OCI-LY7 (cell line): Measurements from ENCODE around the gene SMC5. TPM values are rescaled to one million over a fixed set of nuclear protein-coding genes. Genes with fewer than 3 reads are reported as not detected.
"Not testable (repeated sequence)": the region's sequence is repeated elsewhere in the genome, so short reads cannot be mapped to it uniquely, and the experiment has no call there.

Source experiments
- BruUV-seq: library from RNA; stranded (reverse); fragments of 400-500 nt; replicated peaks from 2 replicates; lab custom pipeline; 2021; lab: Mats Ljungman, UMichigan
- CTCF ChIA-PET: fragments of 300-600 bp; sonication (Branson Sonifier 250); formaldehyde crosslinking; loops from one replicate; lab custom pipeline; 2022; ENCODE audit warnings: antibody characterized with exemption; ENCODE audit not compliant: unreplicated experiment; lab: Charles Lee
- POLR2A ChIA-PET: fragments of 300-600 bp; sonication (Branson Sonifier 250); formaldehyde crosslinking; loops from one replicate; lab custom pipeline; 2022; ENCODE audit warnings: antibody characterized with exemption; lab: Charles Lee
- DNase-seq: peaks from one replicate; pipeline ENCODE4 v3.0.0-alpha.2; 2015; ENCODE audit warnings: low spot score
- H2AFZ ChIP-seq: fragments of 200-600 bp; sonication (generic), shearing (Covaris generic); 2 replicates; pipeline ENCODE4 v1.6.1; 2014; ENCODE audit warnings: mild to moderate bottlenecking, antibody characterized with exemption, low read length, moderate library complexity
- H3K27ac ChIP-seq: fragments of 200-600 bp; sonication (generic); 2 replicates; pipeline ENCODE4 v1.5.1; 2014; ENCODE audit warnings: mixed run types, low read depth, mild to moderate bottlenecking, moderate library complexity, low read length, inconsistent platforms; ENCODE audit not compliant: poor library complexity, severe bottlenecking
- H3K36me3 ChIP-seq: fragments of 200-600 bp; sonication (generic); 2 replicates; pipeline ENCODE4 v1.6.1; 2014; ENCODE audit warnings: mild to moderate bottlenecking, antibody characterized with exemption, low read length, moderate library complexity, mixed read lengths; ENCODE audit not compliant: insufficient read depth
- H3K4me1 ChIP-seq: fragments of 200-600 bp; sonication (generic); 2 replicates; pipeline ENCODE4 v1.5.1; 2014; ENCODE audit warnings: mild to moderate bottlenecking, low read length; ENCODE audit not compliant: insufficient read depth, poor library complexity, severe bottlenecking
- H3K4me2 ChIP-seq: fragments of 200-600 bp; sonication (generic); 2 replicates; pipeline ENCODE4 v1.6.1; 2014; ENCODE audit warnings: mild to moderate bottlenecking, low read length
- H3K4me3 ChIP-seq: fragments of 200-600 bp; sonication (generic); 2 replicates; pipeline ENCODE4 v1.5.1; 2014; ENCODE audit warnings: mild to moderate bottlenecking, low read depth, low read length; ENCODE audit not compliant: poor library complexity, severe bottlenecking
- H3K79me2 ChIP-seq: fragments of 200-600 bp; sonication (generic); 2 replicates; pipeline ENCODE4 v1.6.1; 2016; ENCODE audit warnings: low read depth, mild to moderate bottlenecking, low read length, moderate library complexity, mixed read lengths; ENCODE audit not compliant: insufficient read depth
- H3K9me2 ChIP-seq: fragments of 200-600 bp; sonication (generic); 2 replicates; pipeline ENCODE4 v1.6.1; 2016; ENCODE audit warnings: mild to moderate bottlenecking, low read length, mixed read lengths; ENCODE audit not compliant: insufficient read depth
- H3K9me3 ChIP-seq: fragments of 200-600 bp; sonication (generic); 2 replicates; pipeline ENCODE4 v1.6.1; 2014; ENCODE audit warnings: mild to moderate bottlenecking, mixed run types, low read length, mixed read lengths
- H4K20me1 ChIP-seq: fragments of 200-600 bp; sonication (generic); 2 replicates; pipeline ENCODE4 v1.6.1; 2014; ENCODE audit warnings: mild to moderate bottlenecking, antibody characterized with exemption, low read length, moderate library complexity, mixed read lengths; ENCODE audit not compliant: insufficient read depth
- CTCF ChIP-seq: fragments of 200-600 bp; sonication (generic); conservative IDR thresholded peaks from 2 replicates; pipeline ENCODE4 v1.5.1; 2014; ENCODE audit warnings: mild to moderate bottlenecking, antibody characterized with exemption, low read length, moderate library complexity, mixed read lengths
- EZH2phosphoT487 ChIP-seq: fragments of 200-600 bp; sonication (generic); IDR thresholded peaks from 2 replicates; pipeline ENCODE4 v1.6.1; 2018; ENCODE audit warnings: low read depth, borderline replicate concordance, mild to moderate bottlenecking, mixed run types, antibody characterized with exemption, low read length, moderate library complexity, mixed read lengths
- intact Hi-C: fragments of 100-400 bp; cut with micrococcal nuclease; formaldehyde crosslinking; loops from one replicate; pipeline ENCODE4 v1.10.0; 2022; ENCODE audit not compliant: unreplicated experiment
- total RNA-seq, 2 experiments: library from RNA; depleted of rRNA in 1 of 2; stranded (reverse); fragments of >200 nt in 1 of 2; shearing (Covaris generic) in 1 of 2; gene quantifications; 2 replicates each; pipeline ENCODE4 v1.2.3, GENCODE V29; 2014 to 2022

SMC5 gene
- total RNA-seq, 2 experiments from 2014 or later: 38.9 to 42.0 TPM

GRCh38 chr9:70399141-70399540, 140.4 kb downstream of the SMC5 start:
- H3K9me2 ChIP-seq: no peaks in the 10 kb centered on the region
- TF ChIP-seq EZH2phosphoT487 (no peak), CTCF (no peak)
- no peak overlapping the region for H2AFZ ChIP-seq
- no peak overlapping the region for H3K4me3 ChIP-seq
- H3K4me2 ChIP-seq: no peak overlapping the region
- H3K36me3 ChIP-seq: no peaks in the 10 kb centered on the region
- no peak overlapping the region for H3K27ac ChIP-seq
- ChIA-PET CTCF (no interaction called here), POLR2A (interaction anchor here (1.1 to 1.4 kb wide), 2 partner anchors 11 to 20 kb away, joined by 3 read pairs; no protein-coding TSS in a partner anchor)
- H3K9me3 ChIP-seq: no peaks in the 10 kb centered on the region
- no peak for DNase-seq
- no TSS peak for BruUV-seq
- intact Hi-C loops: no loop called here
- H3K79me2 ChIP-seq: no peaks in the 10 kb centered on the region
- H3K4me1 ChIP-seq: peaks cover 9% of the 10 kb centered on the region
- no peaks in the 10 kb centered on the region for H4K20me1 ChIP-seq

GRCh38 chr9:70400107-70400892, 141.5 kb downstream of the SMC5 start:
- Histone ChIP-seq H3K36me3 (no peaks in the 10 kb centered on the region), H3K4me1 (peaks cover 9% of the 10 kb centered on the region), H3K79me2 (no peaks in the 10 kb centered on the region), H3K4me2 (no peak overlapping the region), H2AFZ (no peak overlapping the region), H3K9me3 (no peaks in the 10 kb centered on the region), H3K4me3 (no peak overlapping the region), H4K20me1 (no peaks in the 10 kb centered on the region), H3K9me2 (no peaks in the 10 kb centered on the region), H3K27ac (no peak overlapping the region)
- BruUV-seq: no TSS peak
- ChIA-PET CTCF (no interaction called here), POLR2A (interaction anchor here (1.4 kb wide), 1 partner anchor 10 kb away, joined by 3 read pairs; no protein-coding TSS in a partner anchor)
- TF ChIP-seq CTCF (no peak), EZH2phosphoT487 (no peak)
- no peak for DNase-seq
- intact Hi-C loops: no loop called here

GRCh38 chr9:70401241-70401640, 142.5 kb downstream of the SMC5 start:
- H3K9me3 ChIP-seq, H3K9me2 ChIP-seq, H3K79me2 ChIP-seq, H3K27ac ChIP-seq, H4K20me1 ChIP-seq, H3K36me3 ChIP-seq, H2AFZ ChIP-seq, BruUV-seq, intact Hi-C loops, DNase-seq, H3K4me2 ChIP-seq, CTCF ChIA-PET, H3K4me3 ChIP-seq: not testable (repeated sequence)
- H3K4me1 ChIP-seq: peaks cover 11% of the 10 kb centered on the region
- POLR2A ChIA-PET: interaction anchor here (0.6 to 1.4 kb wide), 3 partner anchors 34 to 1532 kb away, joined by 3 to 4 read pairs (median 3); no protein-coding TSS in a partner anchor
